A549 treated with CORT108297 at 1 μM for 4 hours (cell line): ENCODE measurements around the gene NPFFR1. TPM values are rescaled to one million over a fixed set of nuclear protein-coding genes. Genes with fewer than 3 reads are reported as not detected.

Experiments
- total RNA-seq: library from RNA; stranded (reverse); fragments of 200-300 nt; extraction: Qiagen RNA extraction; gene quantifications from 5 replicates; pipeline ENCODE4 v1.2.3, GENCODE V29; 2022

The NPFFR1 gene
- total RNA-seq = not detected in 5 replicates

GRCh38 chr10:70283445-70284399, at the start of gene NPFFR1:
NPFFR1 (minus strand) TSS chr10:70284004; CDS start chr10:70283676, 328 bp downstream.

DNA sequence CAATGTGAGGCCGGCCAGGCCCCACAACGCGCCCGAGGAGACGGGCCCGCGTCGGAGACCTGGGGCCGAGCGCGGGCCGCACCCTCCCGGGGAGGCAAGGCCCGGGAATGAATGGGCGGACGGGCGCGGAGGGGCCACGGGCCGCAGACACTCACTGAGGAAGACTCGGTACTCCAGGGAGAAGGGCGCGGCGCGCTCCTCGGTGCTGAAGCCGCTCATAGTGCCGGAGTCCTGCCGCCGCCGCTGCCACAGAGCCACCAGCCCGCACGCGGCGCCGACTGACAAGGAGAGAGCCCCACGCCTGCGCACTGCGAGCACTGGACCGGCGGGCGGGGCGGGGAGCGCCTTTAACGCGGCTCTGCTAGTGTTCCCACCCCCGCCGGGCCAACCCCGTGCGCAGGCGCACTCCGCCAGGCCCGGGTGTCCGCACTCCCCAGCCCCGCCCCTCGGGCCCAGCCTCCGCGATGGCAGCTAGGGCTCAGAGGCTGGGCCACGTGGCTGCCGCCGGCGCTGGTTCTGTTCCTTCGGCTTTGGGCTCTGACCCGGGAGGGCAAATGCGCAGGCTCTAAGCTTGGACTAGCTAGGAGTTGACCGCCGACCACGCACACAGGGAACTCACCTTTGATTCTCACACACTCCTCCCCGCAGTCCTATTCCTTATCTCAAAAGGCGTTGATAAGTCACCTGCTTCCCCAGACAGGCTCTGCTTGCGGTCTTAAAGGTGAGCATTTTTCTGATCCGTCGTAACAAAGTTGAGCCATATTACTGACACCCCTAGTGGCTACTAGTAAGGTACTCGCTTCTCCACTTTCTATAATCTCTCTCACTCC, 50.5 kb downstream of the NPFFR1 start, which contains the start of gene PPA1:
Gene PPA1, minus strand, starts transcription at position 321 of the 830 bp plus-strand sequence. Its CDS starts 102 bp downstream, at position 219.

Other genes with a start within 250 kb of the NPFFR1 start
- gene MACROH2A2, start 231.2 kb downstream of the NPFFR1 start, total RNA-seq = 23.2 to 30.3 TPM (median 28.1 TPM) in 5 replicates
- 28.8 to 38.2 TPM (median 37.4 TPM) in 5 replicates for gene AIFM2, start 151.2 kb downstream of the NPFFR1 start, total RNA-seq
- gene TYSND1, start 137.3 kb downstream of the NPFFR1 start, total RNA-seq = 12.3 to 20.1 TPM (median 19.0 TPM) in 5 replicates
- 74.6 to 80.6 TPM (median 78.1 TPM) in 5 replicates for gene SAR1A, start 113.5 kb downstream of the NPFFR1 start, total RNA-seq
- 187 to 238 TPM (median 197 TPM) in 5 replicates for gene PPA1, start 50.6 kb downstream of the NPFFR1 start, total RNA-seq
- gene LRRC20, start 98.6 kb upstream of the NPFFR1 start, total RNA-seq = 17.7 to 21.7 TPM (median 19.9 TPM) in 5 replicates
- gene EIF4EBP2, start 120.1 kb upstream of the NPFFR1 start, total RNA-seq = 12.5 to 14.9 TPM (median 13.9 TPM) in 5 replicates
- gene NODAL, start 157.7 kb upstream of the NPFFR1 start, total RNA-seq = not detected in 5 replicates
- gene PALD1, start 194.8 kb upstream of the NPFFR1 start, total RNA-seq = 5.8 to 8.4 TPM (median 8.0 TPM) in 5 replicates